NCI-H2171 (cell line): ENCODE data around the gene FBXW12.

Source experiments
- DNase-seq: peaks from one replicate; lab custom pipeline; 2025; lab: John Stamatoyannopoulos, UW

The FBXW12 gene

DNA sequence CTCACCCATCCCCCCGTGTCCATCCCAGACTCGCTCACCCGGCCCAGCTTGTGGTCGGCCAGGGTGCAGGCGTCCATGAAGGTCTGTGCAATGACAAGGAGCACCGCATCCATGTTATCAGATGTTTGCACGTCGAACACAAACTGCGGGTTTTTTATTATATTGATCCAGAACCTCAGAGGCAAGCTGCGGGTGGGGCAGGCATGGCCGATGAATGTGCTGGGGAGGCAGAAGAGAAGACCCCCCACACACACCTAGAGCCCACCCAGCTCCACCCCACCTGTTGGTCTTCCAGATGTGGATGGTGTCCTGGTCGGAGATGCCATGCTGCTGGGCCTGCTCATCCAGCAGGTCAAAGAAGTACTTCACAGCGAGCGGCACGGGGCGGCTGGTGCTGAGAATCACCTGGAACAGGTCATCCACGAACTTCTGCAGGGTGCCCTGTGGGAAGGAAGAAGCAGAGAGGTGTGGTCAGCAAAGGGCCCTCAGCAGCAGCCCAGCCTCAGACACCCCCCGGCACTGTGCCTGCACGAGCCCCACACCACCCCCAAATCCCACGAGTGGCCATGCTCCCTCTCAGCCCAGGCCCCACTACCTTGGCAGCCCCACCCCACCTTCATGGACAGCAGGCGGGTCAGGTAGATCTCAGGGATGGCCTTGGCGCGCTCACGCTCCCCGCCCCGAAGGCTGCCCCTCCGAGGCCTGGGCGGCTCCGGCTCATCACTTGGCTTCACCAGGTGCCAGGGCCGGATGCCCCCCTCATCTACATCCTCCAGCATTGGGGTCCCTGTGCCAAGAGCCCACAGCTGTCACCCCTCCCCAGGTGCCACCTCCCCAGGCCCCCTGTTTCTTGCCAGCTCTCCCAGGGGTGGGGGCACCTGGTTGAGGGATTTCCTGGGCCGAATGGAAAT is 37.5 kb downstream of the FBXW12 start:
- no peak for DNase-seq

DNA sequence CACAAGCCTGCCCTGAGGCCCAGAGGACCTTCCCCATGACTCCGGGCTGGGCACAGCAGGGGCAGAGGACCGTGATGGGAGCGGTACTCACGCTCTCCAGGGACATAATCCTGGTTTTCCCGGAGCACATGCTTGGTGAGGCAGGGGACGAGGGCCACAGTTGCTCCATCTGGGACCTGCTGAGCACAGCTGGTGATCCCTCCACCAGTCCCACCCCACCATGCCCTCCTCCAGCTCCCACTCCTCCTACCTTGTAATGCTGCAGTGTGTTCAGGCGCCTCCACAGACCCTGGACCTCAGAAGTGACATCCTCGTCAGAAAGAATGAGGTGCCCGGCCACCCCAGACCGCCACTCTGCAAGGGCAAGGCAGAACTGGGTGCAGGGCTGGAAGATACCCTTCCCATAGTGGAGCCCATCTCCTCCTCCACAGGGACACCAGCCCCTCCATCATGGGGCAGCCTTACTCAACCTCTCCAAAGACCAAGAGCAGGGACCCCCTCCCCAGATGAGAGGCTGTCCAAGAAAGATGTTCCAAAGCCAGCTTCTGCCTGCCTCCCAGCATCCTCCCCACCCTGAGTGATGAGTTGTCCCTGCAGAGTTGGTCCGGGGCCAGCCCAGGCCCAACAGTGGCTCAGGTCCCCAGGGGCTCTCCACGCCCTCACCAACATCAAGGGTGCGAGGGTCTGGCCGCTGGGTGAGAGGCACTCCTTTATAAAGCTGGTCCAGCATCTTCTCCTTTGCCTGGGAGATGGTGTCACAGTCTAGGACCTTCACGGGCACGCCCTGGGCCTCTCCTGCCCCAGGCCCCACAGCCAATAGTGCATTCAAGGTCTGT is 38.4 kb downstream of the FBXW12 start:
- no peak for DNase-seq

DNA sequence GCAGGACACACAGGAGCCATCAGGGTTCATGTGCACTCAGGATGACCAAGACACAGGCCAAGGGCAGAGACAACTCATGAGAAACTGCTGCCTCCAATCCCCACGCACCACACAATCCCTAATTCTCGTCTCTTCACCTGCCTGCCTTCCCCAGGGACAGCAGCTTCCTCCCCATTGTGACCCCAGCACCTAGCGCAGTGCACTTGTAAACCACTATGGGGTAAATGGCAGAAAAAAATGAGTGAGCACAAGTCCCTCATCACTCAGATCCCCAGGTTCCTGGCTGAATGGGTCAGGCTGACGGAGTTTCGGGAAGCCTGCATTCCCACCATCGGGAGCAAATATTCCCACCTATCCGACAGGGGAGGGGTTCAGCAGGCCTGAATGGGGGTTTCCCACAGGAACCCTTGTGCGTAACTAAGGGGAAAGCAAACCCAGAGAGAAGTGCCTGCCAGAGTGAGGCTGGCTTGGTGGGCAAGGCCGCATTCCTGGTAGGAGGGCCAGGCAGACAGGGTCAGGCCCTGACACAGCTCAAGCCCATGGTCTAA is 39.1 kb downstream of the FBXW12 start:
- DNase-seq, result no peak

DNA sequence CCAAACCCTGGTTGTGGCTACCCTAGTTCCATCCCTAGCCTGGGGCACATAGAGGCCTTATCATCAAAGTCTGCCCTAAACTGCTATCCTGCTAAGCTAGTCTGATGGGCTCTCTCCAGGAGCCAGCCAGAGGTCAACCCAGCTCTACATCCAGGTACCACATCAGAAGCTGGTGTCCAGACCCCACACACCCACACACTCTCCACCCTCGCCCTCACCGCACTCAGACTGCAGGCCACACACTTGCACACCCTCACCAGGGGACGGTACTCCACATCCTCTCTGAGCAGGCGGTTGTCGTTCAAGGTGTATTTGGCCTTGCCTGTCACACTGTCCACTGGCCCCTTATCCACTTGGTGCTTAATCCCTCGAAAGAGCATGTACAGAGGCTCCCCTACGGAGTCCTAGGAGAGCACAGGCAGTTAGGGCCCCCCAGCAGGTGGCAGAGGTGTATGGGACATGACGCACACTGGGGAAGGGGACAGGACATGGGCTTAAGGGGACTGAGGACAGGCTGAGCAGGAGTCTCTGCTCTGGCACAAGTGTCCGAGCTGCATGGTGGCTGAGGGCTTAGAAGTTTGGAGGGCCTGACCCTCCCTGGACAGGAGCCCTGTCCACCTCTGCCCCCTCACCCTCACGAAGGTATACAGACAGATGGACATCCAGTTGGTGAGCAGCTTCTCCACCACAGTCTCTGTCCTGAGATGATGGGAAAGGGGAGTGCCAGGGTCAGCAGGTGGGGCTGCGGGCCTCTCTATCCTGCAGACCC is 39.8 kb downstream of the FBXW12 start:
- DNase-seq, result no peak

DNA sequence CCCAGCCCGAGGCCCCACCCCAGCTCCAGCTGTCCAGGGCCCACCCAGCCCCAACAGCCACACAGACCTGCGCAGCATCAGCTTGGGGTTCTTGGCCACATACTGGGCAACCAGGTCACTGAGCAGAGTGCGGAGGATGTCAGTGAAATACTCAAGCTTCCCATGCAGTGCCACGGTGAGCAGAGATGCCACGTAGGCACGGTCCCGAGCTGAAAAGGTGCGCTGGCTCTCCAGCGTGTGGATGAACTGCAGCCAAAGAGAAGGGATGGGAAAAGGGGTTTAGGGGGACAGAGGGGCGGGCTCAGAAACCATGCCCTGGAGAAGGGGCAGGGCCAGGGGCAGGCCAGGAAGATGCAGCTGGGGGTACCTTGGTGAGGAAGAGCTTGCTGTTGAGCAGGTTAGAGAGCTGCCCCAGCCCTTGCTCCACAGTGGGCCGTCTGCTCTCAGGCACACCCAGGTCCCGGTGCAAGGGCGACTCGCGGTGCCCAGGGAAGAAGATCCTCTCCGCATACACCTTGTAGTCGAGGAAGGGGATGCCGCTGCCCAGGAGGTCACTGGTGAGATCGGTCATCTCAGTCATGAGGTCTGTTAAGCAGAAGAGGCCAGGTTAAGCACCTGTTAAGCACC is 40.5 kb downstream of the FBXW12 start:
- no peak for DNase-seq

DNA sequence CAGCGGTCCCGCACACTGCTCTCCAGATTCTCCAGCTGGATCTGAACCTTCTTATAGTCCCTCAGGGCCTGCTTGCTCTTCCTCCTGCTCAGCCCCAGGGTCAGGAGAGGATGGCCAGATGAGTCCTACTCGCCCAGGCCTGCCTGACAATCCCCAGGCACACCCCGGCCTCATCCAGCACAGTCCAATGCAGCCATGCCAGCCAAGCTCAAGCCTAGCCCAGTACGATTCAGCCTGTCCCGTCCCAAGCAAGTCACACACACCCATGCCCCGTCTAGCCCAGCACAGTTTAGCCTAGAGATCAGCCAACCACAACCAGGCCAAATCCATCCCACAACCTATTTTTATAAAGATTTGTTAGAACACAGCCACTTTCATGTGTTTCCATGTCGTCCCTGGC is 41.1 kb downstream of the FBXW12 start:
- DNase-seq, result no peak

DNA sequence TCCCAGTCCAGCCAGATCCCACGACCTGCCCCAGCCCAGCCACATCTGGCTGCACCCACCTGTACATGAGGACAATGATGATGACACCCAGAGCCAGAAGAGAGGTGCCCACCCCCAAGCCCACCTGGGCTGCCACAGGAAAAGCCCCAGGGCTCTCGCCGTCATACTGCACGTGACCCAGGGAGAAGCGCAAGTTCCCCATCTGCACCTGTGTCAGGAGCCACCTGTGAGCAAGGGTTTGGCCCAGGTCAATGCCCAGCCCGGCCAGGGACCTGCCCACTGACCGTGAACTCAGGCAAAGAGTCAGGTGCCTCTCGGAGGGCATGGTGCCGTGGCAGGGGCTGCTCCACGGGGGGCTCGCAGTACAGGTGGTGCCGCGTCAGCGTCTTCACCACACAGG is 41.6 kb downstream of the FBXW12 start:
- DNase-seq, result no peak

DNA sequence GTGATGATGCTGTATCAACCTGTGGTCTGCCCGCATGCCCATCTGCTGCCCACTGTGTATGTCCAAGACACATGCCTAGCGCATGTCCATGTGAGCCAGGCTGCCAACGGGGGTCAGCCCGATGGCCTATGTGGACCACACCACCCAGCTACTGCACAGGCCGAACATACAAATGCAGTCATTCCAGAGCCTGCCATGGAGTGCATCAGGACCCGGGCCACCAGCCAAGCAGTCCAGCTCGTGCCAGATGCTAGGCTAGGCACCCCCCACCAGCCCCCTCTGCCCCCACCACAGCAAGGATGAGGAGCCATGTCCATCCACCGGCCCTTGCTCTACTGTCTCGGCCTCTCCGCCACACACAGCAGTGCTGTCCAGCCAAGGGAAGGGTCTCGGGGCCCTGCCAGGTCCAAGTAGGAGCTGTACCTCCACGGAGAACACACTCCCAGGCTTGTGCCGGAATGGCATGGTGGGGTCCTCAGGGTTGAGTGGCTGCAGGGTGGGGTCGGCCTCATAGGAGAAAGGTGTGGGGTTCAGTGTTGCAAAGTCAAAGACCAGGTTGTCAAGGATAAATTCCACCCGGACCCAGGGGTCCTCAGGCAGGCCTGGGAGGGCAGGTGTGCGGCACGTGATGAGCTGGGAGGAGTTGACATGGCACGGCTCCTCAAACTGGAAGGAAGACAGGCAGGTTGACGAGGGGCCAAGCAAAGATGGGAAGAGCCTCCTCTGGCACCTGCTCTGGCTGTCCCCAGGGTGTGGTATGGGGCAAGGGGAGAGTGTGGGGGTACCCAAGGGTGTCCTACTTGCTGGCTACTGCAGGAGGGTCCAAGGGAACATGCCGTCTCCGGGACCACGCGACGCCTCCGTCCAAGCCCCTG is 42.6 kb downstream of the FBXW12 start:
- no peak for DNase-seq

DNA sequence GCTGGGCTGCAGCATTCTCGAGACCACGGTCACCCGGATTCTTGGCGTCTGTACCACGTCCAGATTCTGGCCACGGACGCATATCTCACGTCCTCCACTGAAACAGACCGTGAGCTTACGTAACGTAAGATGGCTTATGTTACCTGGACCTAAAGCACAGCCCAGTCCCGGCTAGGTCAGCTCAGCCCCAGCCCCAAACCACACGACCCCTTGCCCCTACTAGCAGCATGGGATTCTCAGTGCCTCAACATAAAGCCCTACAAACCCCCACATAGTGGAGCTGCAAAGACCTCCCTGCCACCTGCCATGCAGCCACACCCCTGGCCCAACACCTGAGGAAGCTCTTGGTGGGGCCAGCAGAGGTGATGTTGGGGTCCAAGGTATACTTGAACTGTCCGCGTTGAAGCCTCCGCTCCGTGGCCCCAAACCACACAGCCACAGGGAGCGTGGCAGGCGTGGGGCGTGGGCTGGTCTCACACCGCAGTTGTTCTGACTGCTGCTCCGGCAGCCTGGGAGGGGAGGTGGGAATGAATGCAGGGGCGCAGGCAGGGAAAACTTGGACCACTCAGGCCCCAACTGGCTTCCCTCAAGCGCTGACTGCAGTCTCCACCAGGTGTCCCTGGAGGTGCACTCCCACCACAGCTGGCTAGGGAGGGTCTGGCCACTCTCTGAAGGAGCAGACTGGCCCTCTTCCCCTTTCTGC is 43.4 kb downstream of the FBXW12 start:
- no peak for DNase-seq

DNA sequence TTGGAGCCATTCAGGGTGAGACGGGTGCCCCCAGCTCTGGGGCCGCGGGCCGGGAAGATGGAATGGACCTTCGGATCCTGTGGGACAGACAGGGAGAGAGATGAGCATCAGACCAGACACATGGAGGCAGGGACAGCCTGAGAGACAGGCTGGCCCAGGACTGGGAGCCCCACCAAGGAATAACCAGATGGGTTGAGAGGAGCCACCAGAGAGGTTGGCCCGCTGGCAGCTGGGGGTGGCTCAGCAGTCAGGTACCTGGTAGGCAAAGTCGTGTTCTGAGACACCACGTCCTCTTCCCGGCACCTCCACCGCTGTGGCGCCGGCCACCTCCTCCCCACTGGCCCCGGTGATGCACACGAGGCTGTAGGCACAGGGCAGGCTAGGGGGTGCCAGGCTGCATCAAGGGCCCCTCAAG is 44.1 kb downstream of the FBXW12 start:
- no peak for DNase-seq

DNA sequence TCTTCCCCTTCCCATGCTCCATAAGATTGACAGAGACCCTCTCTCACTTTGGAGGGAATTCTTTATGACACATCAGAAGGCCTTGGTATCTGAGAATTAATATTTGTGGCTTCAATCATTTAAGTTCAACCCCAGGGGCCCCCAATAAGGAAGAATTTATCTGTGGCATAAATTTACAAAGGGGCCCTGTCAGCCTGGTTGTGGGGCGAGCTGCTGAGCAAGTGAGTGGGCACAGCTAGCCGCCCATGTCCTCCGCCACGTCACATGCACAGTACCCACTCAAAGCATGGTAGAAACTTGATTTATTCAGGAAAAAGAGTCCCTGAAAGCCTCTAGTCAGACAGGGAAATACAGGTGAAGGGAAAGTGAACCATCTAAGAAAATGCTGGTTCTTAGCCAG is 44.5 kb downstream of the FBXW12 start:
- no peak for DNase-seq

DNA sequence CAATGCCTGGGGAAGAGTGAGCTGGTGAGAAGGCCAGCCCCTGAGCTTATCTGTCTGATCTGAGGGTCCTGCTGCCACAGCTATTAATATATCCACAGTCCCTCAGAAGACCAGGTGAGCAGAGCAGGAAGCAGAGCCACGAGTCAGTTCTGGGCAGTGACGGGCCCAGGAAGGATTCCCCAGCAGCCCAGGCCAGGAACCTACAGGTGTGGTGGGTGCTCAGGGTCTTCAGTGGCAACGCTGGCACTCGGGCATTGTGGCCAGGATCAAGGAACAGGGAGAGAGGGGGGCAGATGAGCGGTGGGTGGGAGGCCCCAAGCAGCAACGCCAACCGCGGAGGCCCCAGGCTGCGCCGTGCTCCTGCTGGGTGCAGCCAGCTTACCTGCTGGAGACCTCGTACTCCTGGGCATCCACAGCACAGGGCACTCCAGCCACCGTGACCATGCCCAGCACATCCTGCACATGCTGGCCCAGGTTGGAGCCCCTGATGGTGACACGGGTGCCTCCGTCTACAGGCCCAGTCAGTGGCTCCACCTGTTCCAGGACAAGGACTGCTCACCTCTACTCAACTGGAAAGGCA is 45.6 kb downstream of the FBXW12 start:
- no peak for DNase-seq

DNA sequence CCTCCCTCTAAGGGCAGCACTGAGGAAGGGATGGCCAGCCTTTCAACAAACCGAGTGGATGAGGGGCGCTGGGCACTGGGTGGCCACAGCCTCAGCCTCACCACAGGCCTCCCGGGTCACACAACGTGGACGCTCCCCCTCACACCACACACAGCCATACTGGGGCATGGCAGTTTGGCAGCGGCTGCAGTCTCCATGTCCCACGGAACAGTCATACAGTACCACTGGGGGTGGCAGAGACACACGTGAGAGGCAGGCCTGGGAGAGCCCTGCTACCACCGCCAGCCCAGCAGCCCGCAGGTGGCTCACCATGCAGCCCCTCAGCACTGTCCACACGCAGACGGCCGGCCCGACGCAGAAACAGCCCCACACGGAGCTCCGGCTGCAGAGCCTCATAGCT is 46.1 kb downstream of the FBXW12 start:
- no peak for DNase-seq

DNA sequence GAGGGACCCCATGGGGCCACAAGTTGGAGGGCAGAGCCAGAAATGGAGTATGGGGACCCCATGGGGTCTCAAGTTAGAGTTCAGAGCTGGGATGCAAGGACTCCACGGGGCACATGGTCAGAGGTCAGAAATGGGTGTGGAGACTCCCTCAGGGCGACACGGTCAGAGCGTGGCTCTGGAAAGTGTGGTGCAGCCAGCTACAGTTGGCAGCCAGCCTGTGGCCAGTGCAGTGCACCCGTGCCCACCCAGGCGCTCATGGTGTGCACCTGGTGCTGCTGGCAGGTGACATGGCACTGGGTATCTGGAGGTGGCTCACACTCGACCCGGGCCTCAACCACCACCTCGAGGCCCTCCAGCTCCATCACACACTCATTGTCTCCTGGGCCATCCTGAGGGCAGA is 46.6 kb downstream of the FBXW12 start:
- no peak for DNase-seq

DNA sequence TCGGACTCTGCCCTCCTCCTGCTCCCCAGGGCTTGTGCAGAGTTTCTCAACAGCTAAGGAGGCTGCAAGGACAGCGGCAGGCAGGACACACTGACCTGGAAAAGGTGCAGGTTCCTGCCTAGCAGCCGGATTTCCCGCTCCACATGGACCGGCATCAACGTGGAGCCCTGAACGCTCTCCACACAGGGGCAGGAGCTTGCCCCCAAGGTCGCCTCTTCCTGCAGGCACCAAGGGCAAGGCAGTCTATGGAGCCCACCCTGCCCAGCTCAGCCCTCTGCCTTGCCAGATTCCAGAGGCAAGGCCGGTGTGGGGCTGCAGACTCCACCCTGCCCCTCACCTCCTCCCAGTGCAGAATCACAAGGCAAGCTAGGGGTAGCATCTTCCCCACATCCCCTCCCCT is 47.1 kb downstream of the FBXW12 start:
- no peak for DNase-seq

DNA sequence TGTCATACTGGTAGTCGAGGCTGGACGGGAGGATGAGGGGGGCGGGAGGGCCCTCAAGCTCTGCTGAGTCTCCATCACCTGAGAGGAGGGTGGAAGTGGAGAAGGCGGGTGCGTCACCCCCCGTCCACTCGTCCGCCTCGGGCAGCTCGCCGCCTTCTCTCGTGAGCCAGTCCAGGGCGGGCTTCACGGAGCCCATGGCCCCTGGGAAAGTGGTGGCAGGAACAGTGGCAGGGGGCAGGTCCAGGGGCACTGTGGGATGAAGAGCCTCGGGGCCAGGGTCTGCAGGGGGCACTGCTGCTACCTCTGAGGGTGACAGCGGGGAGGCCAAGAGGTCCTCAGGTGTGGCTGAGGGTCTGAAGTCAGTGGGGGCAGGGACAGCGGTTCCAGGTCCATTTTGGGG is 47.6 kb downstream of the FBXW12 start:
- DNase-seq, result no peak

DNA sequence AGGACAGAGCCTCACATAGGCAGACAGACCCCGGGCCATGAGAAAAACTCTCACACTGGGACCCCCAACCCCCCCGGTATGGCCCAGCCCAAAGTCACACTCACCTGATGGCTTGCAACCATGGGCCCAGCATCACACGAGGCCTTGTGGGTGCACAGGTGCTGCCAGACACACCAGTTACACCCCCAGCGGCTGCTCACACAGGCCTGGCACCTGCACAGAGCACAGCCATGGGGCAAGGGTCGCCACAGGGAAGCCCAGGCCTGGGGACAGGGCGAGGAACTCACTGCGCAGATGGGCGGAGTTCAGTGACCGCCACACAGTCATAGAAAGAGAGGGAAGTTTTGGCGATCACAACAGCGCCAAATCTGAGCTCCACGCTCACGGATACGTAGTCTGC is 48.5 kb downstream of the FBXW12 start:
- no peak for DNase-seq

DNA sequence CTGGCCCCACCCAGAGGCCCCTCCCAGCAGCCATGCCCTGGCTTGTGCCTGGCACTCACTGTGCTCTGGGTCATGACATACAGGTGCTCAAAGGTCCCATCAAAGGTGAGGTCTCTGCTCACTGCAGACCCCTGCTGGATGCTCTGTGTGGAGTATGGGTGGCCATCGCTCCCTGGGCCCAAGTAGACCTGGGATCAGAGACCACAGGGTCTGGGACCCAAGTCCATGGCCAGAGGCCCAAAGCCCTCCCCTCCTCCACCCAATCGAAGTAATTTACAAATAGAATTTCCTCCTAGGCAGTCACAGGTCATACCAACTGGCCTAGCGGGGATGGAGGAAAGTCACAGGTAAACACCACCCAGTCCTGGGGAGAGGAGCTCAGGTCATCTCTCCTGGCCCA is 50.3 kb downstream of the FBXW12 start:
- no peak for DNase-seq

DNA sequence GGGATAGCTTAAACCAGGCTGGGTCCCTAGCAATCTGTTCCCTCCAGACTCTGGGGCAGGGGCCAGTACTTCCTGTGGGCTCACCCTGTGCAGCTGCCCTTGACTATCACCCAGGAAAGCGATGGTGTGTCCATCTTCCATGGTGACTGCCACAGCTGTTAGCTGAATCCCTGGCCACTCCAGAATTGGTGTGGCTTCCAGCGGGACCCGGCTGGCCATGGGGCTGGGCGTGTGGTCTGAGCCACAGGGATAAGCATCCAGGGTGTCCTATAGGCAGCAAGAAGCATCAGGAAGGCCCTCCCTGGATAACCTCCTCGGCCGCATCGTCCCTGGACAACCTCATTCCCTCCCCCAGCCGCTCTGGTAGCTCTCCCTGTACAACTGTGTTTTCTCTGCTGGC is 50.7 kb downstream of the FBXW12 start:
- DNase-seq, result no peak
